ENCODE measurements around the gene LRPAP1. TPM values are rescaled to one million over a fixed set of nuclear protein-coding genes. Genes with fewer than 3 reads are reported as not detected.

LRPAP1 gene
- total RNA-seq, 1 experiment from 2014 or later = 171 TPM

GRCh38 chr4:3462790-3463415 lies 69.3 kb downstream of the LRPAP1 start, which contains the start of gene DOK7:
Gene DOK7, plus strand, starts transcription at chr4:3463306. Its CDS starts 70 bp downstream, at chr4:3463376.
- H3K27ac ChIP-seq (ENCODE audit: low read depth, low read length, poor library complexity, severe bottlenecking) = no peak within 1 kb of the TSS
- intact Hi-C loops (cut with micrococcal nuclease; ENCODE audit: unreplicated experiment) = no loop called here
- no peak within 1 kb of the TSS for H3K4me3 ChIP-seq (ENCODE audit: low read depth, low read length, poor library complexity, severe bottlenecking)
- TF ChIP-seq CTCF (conservative IDR thresholded peaks at IDR 0.05; ENCODE audit: low read depth, low read length) = no peak
- TF ChIP-seq EZH2 (IDR thresholded peaks at IDR 0.05; ENCODE audit: borderline replicate concordance, low read depth, low read length, poor library complexity, severe bottlenecking) = no peak
- BruUV-seq (replicated peaks) = no TSS peak
- H3K36me3 ChIP-seq (ENCODE audit: insufficient read depth, low read length, poor library complexity, severe bottlenecking) = no peaks in the 10 kb centered on the region
- DNase-seq (ENCODE audit: low spot score) = no peak
- no peaks in the 10 kb centered on the region for H3K9me3 ChIP-seq (ENCODE audit: low read depth, low read length, poor library complexity, severe bottlenecking)
- H3K4me1 ChIP-seq (ENCODE audit: insufficient read depth, low read length, poor library complexity, severe bottlenecking) = no peaks in the 10 kb centered on the region
- ChIA-PET CTCF (no interaction called here), POLR2A (ENCODE audit: low non-redundant PET) (no interaction called here)
- no peaks in the 10 kb centered on the region for H3K27me3 ChIP-seq (replicated peaks; ENCODE audit: insufficient read depth, low read depth, low read length, poor library complexity)

GRCh38 chr4:3462321-3462789 lies 69.9 kb downstream of the LRPAP1 start:
- Histone ChIP-seq H3K36me3 (ENCODE audit: insufficient read depth, low read length, poor library complexity, severe bottlenecking) (no peaks in the 10 kb centered on the region), H3K27ac (ENCODE audit: low read depth, low read length, poor library complexity, severe bottlenecking) (no peak overlapping the region), H3K4me3 (ENCODE audit: low read depth, low read length, poor library complexity, severe bottlenecking) (no peak overlapping the region), H3K4me1 (ENCODE audit: insufficient read depth, low read length, poor library complexity, severe bottlenecking) (no peaks in the 10 kb centered on the region), H3K9me3 (ENCODE audit: low read depth, low read length, poor library complexity, severe bottlenecking) (no peaks in the 10 kb centered on the region), H3K27me3 (replicated peaks; ENCODE audit: insufficient read depth, low read depth, low read length, poor library complexity) (no peaks in the 10 kb centered on the region)
- no TSS peak for BruUV-seq (replicated peaks)
- ChIA-PET POLR2A (ENCODE audit: low non-redundant PET) (no interaction called here), CTCF (no interaction called here)
- DNase-seq (ENCODE audit: low spot score) = no peak
- no peak for TF ChIP-seq EZH2 (IDR thresholded peaks at IDR 0.05; ENCODE audit: borderline replicate concordance, low read depth, low read length, poor library complexity, severe bottlenecking)
- TF ChIP-seq CTCF (conservative IDR thresholded peaks at IDR 0.05; ENCODE audit: low read depth, low read length) = no peak
- intact Hi-C loops (cut with micrococcal nuclease; ENCODE audit: unreplicated experiment) = no loop called here

DNA sequence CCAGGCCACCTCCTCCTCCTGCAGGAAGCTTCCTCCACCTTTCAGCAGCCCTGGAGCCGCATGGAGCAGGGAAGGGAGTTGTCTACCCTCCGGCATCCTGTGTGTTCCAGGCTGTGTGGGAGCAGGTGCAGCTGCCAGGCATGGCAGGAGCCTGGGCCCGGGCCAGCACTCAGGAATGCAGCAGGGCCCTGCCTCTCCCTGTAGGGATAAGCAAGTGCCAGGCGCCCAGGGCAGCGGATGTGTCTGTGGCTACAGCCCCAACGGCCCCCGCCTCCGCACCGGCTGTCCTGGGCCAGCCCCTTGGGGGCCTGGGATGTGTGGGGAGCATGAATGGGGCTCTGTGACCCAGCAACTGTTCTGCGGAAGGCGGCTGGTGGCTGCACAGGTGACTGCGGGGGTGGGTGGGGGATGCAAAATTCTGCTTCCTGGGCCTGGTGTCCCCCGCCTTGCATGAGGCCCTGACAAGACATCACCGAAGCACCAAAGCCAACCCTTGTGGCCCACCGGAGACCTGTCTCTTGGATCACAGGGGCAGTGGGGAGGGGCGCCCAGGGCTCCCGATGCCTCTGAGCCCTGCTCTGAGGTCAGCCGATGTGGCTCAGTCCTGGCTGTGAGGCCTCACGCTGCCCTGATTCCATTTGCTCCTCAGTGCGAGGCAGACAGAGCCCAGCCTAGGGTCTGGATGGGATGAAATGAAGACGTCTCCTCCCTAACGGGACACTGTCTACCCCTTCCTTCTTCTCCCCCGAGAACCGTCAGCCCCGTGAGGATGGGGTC lies 70.5 kb downstream of the LRPAP1 start:
- ChIA-PET CTCF (no interaction called here), POLR2A (ENCODE audit: low non-redundant PET) (no interaction called here)
- TF ChIP-seq EZH2 (IDR thresholded peaks at IDR 0.05; ENCODE audit: borderline replicate concordance, low read depth, low read length, poor library complexity, severe bottlenecking) (no peak), CTCF (conservative IDR thresholded peaks at IDR 0.05; ENCODE audit: low read depth, low read length) (no peak)

More for the DNA sequence above, 70.5 kb downstream of the LRPAP1 start:
- Histone ChIP-seq H3K4me3 (ENCODE audit: low read depth, low read length, poor library complexity, severe bottlenecking) (no peak overlapping the region), H3K9me3 (ENCODE audit: low read depth, low read length, poor library complexity, severe bottlenecking) (no peaks in the 10 kb centered on the region), H3K27me3 (replicated peaks; ENCODE audit: insufficient read depth, low read depth, low read length, poor library complexity) (no peaks in the 10 kb centered on the region), H3K4me1 (ENCODE audit: insufficient read depth, low read length, poor library complexity, severe bottlenecking) (no peaks in the 10 kb centered on the region), H3K27ac (ENCODE audit: low read depth, low read length, poor library complexity, severe bottlenecking) (no peak overlapping the region), H3K36me3 (ENCODE audit: insufficient read depth, low read length, poor library complexity, severe bottlenecking) (no peaks in the 10 kb centered on the region)
- no peak for DNase-seq (ENCODE audit: low spot score)
- intact Hi-C loops (cut with micrococcal nuclease; ENCODE audit: unreplicated experiment) = no loop called here
- BruUV-seq (replicated peaks) = no TSS peak
